Choroid plexus epithelial cell (primary cell): ENCODE measurements around the gene PLCB1.

Experiments
- DNase-seq: peaks from one replicate; pipeline ENCODE4 v3.0.0-alpha.2; 2010; ENCODE audit warnings: low read depth
- H3K4me3 ChIP-seq: 2 replicates; pipeline ENCODE4 v1.5.1; 2011; ENCODE audit warnings: low read depth, mild to moderate bottlenecking, control low read depth, low read length, moderate library complexity
- CTCF ChIP-seq: conservative IDR thresholded peaks from 2 replicates; pipeline ENCODE4 v1.5.1; 2011; ENCODE audit warnings: low read depth, mild to moderate bottlenecking, control low read depth, inconsistent platforms, low read length, moderate library complexity

PLCB1 gene

DNA sequence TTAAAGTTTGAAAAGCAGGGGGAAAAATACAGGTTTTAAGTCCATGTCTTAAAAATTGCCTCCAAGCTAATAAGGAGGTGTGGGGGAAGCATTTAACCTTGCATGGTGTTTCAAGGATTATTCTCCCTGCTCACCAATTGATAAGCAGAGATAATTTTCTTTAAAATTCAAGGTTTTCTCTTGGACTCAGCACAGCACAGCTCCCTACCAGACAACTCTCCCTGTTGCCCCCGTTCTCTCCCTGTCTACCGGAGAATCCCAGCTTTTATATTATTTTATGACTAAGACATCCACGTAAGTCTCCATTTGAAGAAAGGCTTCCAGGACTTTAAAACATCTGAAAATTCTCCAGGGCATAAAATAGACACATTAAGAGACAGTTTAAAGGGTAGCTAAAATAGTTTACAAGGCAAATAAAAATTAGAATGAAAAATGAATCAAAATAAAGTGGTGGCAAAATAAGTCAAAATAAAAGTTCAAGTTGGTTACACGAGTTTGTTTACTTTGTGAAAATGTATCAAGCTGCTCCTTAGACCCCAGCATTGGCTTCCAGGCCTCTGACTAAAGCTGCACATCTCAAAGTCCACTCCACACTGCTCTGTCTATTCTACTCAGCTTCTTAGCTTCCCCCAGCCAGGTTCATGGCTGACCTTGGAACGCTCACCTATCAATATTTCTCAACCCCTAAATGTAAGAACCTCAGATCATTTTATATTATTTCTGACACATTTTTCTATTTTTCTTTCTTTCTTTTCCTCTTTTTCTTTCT, 748.2 kb downstream of the PLCB1 start:
- TF ChIP-seq CTCF, result no peak
- DNase-seq, result no peak
- H3K4me3 ChIP-seq, result no peak overlapping the region

DNA sequence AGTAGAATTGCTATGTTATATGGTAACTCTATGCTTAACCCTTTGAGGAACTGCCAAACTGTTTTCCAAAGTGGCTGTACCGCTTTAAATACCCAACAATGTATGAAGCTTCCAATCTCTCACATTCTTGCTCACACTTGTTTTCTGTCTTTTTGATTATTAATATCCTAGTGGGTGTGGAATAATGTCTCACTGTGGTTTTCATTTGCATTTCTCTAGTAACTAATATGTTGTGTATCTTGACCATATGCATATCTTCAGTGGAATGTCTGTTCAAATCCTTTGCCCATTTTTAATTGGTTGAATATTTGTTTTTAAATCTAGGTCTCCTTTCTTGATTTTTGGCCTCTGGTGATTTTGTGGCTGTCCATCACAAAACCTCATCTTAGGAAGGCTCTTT, 759.0 kb downstream of the PLCB1 start:
- DNase-seq, result no peak
- TF ChIP-seq CTCF, result no peak
- H3K4me3 ChIP-seq, result no peak overlapping the region

GRCh38 chr20:8895472-8895871, 763.4 kb downstream of the PLCB1 start:
- no peak for TF ChIP-seq CTCF

DNA sequence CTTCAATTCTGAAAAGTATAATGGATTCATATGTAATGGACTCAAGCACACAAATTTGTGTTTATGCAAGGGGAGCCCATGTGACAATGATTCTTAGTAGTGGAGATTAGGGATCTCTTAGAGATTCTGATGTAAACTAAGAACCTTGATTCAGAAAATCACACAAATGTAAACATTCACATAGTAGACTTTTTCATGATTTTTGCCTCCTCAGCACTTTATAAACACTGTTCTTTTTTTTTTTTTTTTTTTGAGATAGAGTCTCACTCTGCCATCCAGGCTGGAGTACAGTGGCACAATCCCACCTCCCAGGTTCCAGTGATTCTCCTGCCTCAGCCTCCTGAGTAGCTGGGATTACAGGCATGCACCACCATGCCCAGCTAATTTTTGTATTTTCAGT, 766.8 kb downstream of the PLCB1 start:
- no peak for TF ChIP-seq CTCF
- H3K4me3 ChIP-seq, result no peak overlapping the region
- DNase-seq, result no peak

More at GRCh38 chr20:8895472-8895871, 763.4 kb downstream of the PLCB1 start:
- H3K4me3 ChIP-seq, result no peak overlapping the region
- DNase-seq, result no peak

DNA sequence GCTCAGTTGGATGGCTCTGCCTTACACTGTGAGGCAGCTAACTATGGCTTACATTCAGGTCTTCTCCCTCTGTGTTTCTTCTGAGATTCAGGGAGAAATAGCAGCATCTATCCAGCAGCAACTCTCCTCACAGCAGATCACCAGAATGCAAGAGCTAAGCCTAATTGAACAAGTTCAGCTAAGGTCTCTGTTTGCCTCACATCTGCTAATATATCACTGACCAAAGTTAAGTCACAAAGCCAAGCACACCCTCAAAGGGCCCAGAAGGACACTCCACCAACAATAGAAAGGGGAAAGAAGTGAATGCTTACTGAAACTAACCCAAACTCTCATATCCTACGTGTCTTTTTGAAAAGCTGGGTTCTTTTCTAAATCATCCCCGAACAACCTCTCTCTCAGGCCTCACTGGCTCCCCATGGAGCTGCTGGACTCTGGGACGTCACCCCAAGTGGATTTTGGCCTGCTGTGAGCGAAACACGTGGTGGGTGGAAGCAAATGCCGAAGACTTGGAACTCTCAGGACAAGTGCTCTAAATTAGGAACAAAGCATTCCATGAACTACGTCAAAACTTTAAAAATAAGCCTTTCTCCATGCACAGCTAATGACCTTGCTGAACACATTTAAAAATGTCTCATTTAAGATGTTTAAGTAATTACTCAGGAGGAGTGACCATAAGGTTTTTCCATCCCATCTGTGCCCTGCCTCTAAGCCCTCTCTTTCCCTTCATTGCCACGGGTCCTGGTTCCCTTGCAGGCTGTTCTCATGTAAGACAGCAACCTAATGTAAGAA, 769.4 kb downstream of the PLCB1 start:
- TF ChIP-seq CTCF, result no peak
- no peak overlapping the region for H3K4me3 ChIP-seq
- DNase-seq, result peak; percentile 15

GRCh38 chr20:8903655-8904605, 771.9 kb downstream of the PLCB1 start:
- no peak for TF ChIP-seq CTCF
- DNase-seq, result no peak
- H3K4me3 ChIP-seq, result no peak overlapping the region
